Thyroid gland (tissue), 4 donors: ENCODE measurements around the gene C21orf91.

Experiments
- CTCF ChIP-seq, 6 experiments: fragments of 200-600 bp in 3 of 6; fragments of 450-650 bp in 3 of 6; sonication (generic) in 3 of 6; IDR thresholded peaks; one replicate each; pipeline ENCODE4 v1.5.1; 2016 to 2019; ENCODE audit warnings: antibody characterized with exemption in 6 of 6, mild to moderate bottlenecking in 2 of 6, inconsistent platforms in 1 of 6, moderate library complexity in 1 of 6
- POLR2A ChIP-seq, 2 donors: fragments of 450-650 bp; IDR thresholded peaks; one replicate each; pipeline ENCODE4 v1.6.1; 2017; ENCODE audit warnings: antibody characterized with exemption in 2 of 2, mild to moderate bottlenecking in 2 of 2, moderate library complexity in 1 of 2

DNA sequence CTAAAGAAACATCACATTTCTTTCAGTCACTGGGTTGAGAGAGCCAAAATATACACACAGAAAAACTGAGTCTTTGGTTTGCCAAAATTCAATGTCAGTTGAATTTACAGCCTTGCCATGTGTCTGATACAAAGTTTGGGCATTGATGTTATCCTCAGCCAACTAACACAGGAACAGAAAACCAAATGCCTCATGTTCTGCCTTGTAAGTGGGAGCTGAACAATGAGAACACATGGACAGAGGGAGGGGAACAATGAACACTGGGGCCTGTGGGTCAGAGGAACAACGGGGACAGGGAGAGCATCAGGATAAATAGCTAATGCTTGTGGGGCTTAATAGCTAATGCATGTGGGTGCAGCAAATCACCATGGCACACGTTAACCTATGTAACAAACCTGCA, 39.6 kb upstream of the C21orf91 start:
- TF ChIP-seq CTCF (IDR thresholded peaks at IDR 0.05) (no peak), POLR2A (IDR thresholded peaks at IDR 0.05) (no peak)
